HepG2 (cell line): ENCODE results near the gene SDK2. TPM values are rescaled to one million over a fixed set of nuclear protein-coding genes. Genes with fewer than 3 reads are reported as not detected.

Experiments used
- ATAC-seq: fragments of 200-7000 bp; cut with Tn5 transposase; 3 replicates; pipeline ENCODE4 v1.9.1; 2020; ENCODE audit warnings: mild to moderate bottlenecking, moderate library complexity
- BruUV-seq: library from RNA; stranded (reverse); fragments of 400-500 nt; replicated peaks from 2 replicates; lab custom pipeline; 2021; lab: Mats Ljungman, UMichigan
- CTCF ChIA-PET: fragments of 300-600 bp; formaldehyde crosslinking; extraction: SDS; loops from one replicate; lab custom pipeline; 2021; ENCODE audit warnings: low total read pairs, inconsistent platforms, low intra/inter-chr PET ratio; lab: Yijun Ruan, JAX
- POLR2A ChIA-PET: fragments of 350-600 bp; sonication (Branson Sonifier 250); formaldehyde crosslinking; loops from one replicate; lab custom pipeline; 2020; ENCODE audit warnings: antibody characterized with exemption, inconsistent platforms; lab: Yijun Ruan, JAX
- DNase-seq: peaks from one replicate; pipeline ENCODE4 v3.0.0-alpha.2; 2015; ENCODE audit warnings: low spot score
- FAIRE-seq: peaks from 3 replicates; lab custom pipeline; 2011; peaks lifted over from hg19 to GRCh38; lab: Jason Lieb, UNC
- H2AFZ ChIP-seq: one replicate; pipeline ENCODE4 v1.6.1; 2011; ENCODE audit warnings: low read length, inconsistent platforms
- H3K27ac ChIP-seq: fragments of 300-600 bp; 3 replicates; pipeline ENCODE4 v1.8.0; 2011; ENCODE audit warnings: mixed run types, mild to moderate bottlenecking, mixed read lengths, low read length, inconsistent platforms; ENCODE audit not compliant: insufficient read depth; ENCODE audit errors: extremely low read length
- H3K27me3 ChIP-seq, 2 experiments: fragments of 200-600 bp in 1 of 2; 2 replicates in 1 of 2; 3 replicates in 1 of 2; pipeline versions ENCODE4 v1.6.0 to v1.8.0; 2011; ENCODE audit warnings: low read length in 2 of 2, mild to moderate bottlenecking in 2 of 2, moderate library complexity in 2 of 2, inconsistent platforms in 1 of 2; ENCODE audit not compliant: insufficient read depth in 2 of 2, control insufficient read depth in 1 of 2
- H3K36me3 ChIP-seq, 2 experiments: fragments of 200-600 bp in 1 of 2; replicated peaks in 1 of 2; 2 replicates in 1 of 2; 3 replicates in 1 of 2; pipeline versions ENCODE4 v1.5.1 to v1.8.0; 2011; ENCODE audit warnings: low read length in 2 of 2, inconsistent platforms in 1 of 2; ENCODE audit not compliant: insufficient read depth in 2 of 2, control insufficient read depth in 1 of 2
- H3K4me1 ChIP-seq: 2 replicates; pipeline ENCODE4 v1.5.1; 2012; ENCODE audit warnings: low read length, inconsistent platforms; ENCODE audit not compliant: insufficient read depth
- H3K4me2 ChIP-seq: 2 replicates; pipeline ENCODE4 v1.6.0; 2011; ENCODE audit warnings: low read depth, low read length, inconsistent platforms
- H3K4me3 ChIP-seq, 3 experiments: fragments of 200-600 bp in 1 of 3; sonication (generic), shearing (Covaris generic) in 1 of 3; replicated peaks in 1 of 3; 2 replicates each; pipeline ENCODE4 v1.5.1; 2011 to 2016; ENCODE audit warnings: low read length in 3 of 3, inconsistent platforms in 2 of 3, low read depth in 2 of 3, mild to moderate bottlenecking in 2 of 3, control low read depth in 1 of 3, mixed read lengths in 1 of 3; ENCODE audit not compliant: insufficient read depth in 1 of 3
- H3K79me2 ChIP-seq: one replicate; pipeline ENCODE4 v1.6.1; 2011; ENCODE audit warnings: low read length, inconsistent platforms; ENCODE audit not compliant: insufficient read depth
- H3K9ac ChIP-seq: 2 replicates; pipeline ENCODE4 v1.6.0; 2011; ENCODE audit warnings: mild to moderate bottlenecking, low read depth, low read length, inconsistent platforms; ENCODE audit not compliant: insufficient read depth
- H3K9me3 ChIP-seq: 2 replicates; pipeline ENCODE4 v1.5.1; 2012; ENCODE audit warnings: mild to moderate bottlenecking, low read length
- H4K20me1 ChIP-seq: 2 replicates; pipeline ENCODE4 v1.6.0; 2011; ENCODE audit warnings: inconsistent platforms, mild to moderate bottlenecking, low read length, moderate library complexity; ENCODE audit not compliant: insufficient read depth
- EHMT2 ChIP-seq: fragments of 200-600 bp; sonication (generic); IDR thresholded peaks from 2 replicates; pipeline ENCODE4 v1.7.0; 2017; ENCODE audit warnings: antibody characterized with exemption, low read depth, low read length, borderline replicate concordance
- NAIF1 ChIP-seq: sonication (generic); formaldehyde crosslinking; IDR thresholded peaks from 2 replicates; pipeline ENCODE4 v1.5.0; 2020; ENCODE audit warnings: mild to moderate bottlenecking, missing genetic modification reagents, borderline replicate concordance
- PRMT3 ChIP-seq: sonication (generic); formaldehyde crosslinking; IDR thresholded peaks from 2 replicates; pipeline ENCODE4 v1.8.1; 2022; ENCODE audit warnings: low read depth, mild to moderate bottlenecking, moderate library complexity, missing genetic modification reagents, borderline replicate concordance
- SMARCC2 ChIP-seq: fragments of 450-650 bp; IDR thresholded peaks from 2 replicates; pipeline ENCODE4 v1.6.1; 2017; ENCODE audit warnings: antibody characterized with exemption, mild to moderate bottlenecking
- ZFP36 ChIP-seq: fragments of 150-350 bp; IDR thresholded peaks from 2 replicates; pipeline ENCODE4 v1.6.1; 2018; ENCODE audit warnings: borderline replicate concordance, low read length, low read depth; ENCODE audit not compliant: partially characterized antibody
- ZNF256 ChIP-seq: sonication (generic); formaldehyde crosslinking; conservative IDR thresholded peaks from 2 replicates; pipeline ENCODE4 v1.4.0; 2020; ENCODE audit warnings: missing genetic modification reagents
- ZNF746 ChIP-seq: sonication (generic); formaldehyde crosslinking; IDR thresholded peaks from 2 replicates; pipeline ENCODE4 v1.8.0; 2022; ENCODE audit warnings: mild to moderate bottlenecking, missing genetic modification reagents
- ZNF768 ChIP-seq: sonication (generic); formaldehyde crosslinking; IDR thresholded peaks from 2 replicates; pipeline ENCODE4 v1.4.0; 2020; ENCODE audit warnings: missing genetic modification reagents
- WGBS: methylation state at CpG from one replicate; pipeline ENCODE4 v1.1.6; 2017; ENCODE audit warnings: low lambda C conversion rate; 5-methylcytosine and 5-hydroxymethylcytosine counted together
- in situ Hi-C: cut with HindIII; loops from 2 replicates; pipeline ENCODE4 v1.10.0; 2017; ENCODE audit warnings: low pct_unique_long_range_greater_than_20kb; ENCODE audit not compliant: extremely low pct_ligation_motif_present
- intact Hi-C: fragments of 100-400 bp; cut with micrococcal nuclease; formaldehyde crosslinking; loops from one replicate; pipeline ENCODE4 v1.10.0; 2022; ENCODE audit not compliant: unreplicated experiment
- polyA plus RNA-seq, 8 experiments: library from polyadenylated mRNA; depleted of rRNA in 3 of 8; stranded (reverse) in 7 of 8; unstranded in 1 of 8; fragments of >200 nt; fragmentation: Illumina TruSeq in 4 of 8; extraction: Trizol in 4 of 8; gene quantifications; 2 replicates each; pipeline versions ENCODE4 v1.2.1 to v1.2.3, GENCODE V29; 2011 to 2016; ENCODE audit warnings: low read depth in 4 of 8, missing spikeins in 1 of 8, mixed read lengths in 1 of 8; ENCODE audit not compliant: insufficient read depth in 1 of 8
- total RNA-seq, 5 experiments: library from RNA; depleted of rRNA; stranded (reverse); fragments of >200 nt; fragmentation: Illumina TruSeq; extraction: Trizol; gene quantifications; 2 replicates each; pipeline ENCODE4 v1.2.3, GENCODE V29; 2016; ENCODE audit warnings: low read depth in 1 of 5
- TF ChIP-seq, protein P1 (sequence below): sonication (generic); formaldehyde crosslinking; IDR thresholded peaks from 2 replicates; pipeline ENCODE4 v1.8.1; 2022; ENCODE audit warnings: mild to moderate bottlenecking, missing genetic modification reagents
- TF ChIP-seq, protein P2 (sequence below): sonication (generic); formaldehyde crosslinking; IDR thresholded peaks from 2 replicates; pipeline ENCODE4 v1.5.0; 2020; ENCODE audit warnings: mild to moderate bottlenecking, missing genetic modification reagents, borderline replicate concordance

The SDK2 gene
- total and polyA plus RNA-seq, 2 of the 13 experiments (the other 11 are each of a cell fraction or from before 2014, with no cell fraction given): not detected

DNA sequence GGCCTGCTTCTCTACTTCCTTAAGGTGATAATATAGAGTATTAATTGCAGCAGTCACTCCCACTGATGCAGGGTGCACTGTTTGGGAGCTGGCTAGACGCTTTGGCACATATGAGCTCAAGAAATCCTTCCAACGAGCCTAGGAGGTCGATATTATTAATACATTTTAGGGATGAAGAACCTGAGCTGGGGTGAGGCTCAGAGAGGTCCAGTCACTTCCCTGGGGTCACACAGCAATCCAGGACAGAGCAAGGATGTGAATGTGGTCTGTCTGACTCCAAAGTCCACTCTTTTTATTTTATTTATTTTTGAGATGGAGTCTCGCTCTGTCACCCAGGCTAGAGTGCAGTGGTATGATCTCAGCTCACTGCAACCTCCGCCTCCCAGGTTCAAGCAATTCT is 176.0 kb downstream of the SDK2 start:
- H3K79me2 ChIP-seq: no peaks in the 10 kb centered on the region
- no peak for ATAC-seq

DNA sequence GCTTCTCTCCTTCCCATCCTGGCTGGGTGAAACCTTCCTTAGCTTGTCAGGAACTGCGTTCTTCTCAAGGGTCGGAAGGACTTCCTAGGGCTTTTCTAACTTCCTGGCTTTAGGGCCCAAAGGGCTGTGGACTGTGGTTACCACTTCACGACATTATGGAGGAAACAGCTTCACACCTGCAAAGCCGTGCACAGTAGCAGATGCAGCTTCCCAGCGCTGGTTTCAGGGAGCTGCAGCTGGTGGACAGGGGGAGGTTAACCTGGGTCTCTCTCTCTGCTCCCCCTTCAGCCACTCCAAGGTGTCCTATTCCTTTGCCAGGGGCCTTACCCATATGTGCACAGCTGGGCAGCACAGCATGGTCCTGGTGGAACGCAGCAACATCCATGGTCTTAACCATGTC is 176.6 kb downstream of the SDK2 start:
- CTCF ChIA-PET: no interaction called here
- no peak for ATAC-seq

More for the DNA sequence above, 176.0 kb downstream of the SDK2 start:
- H2AFZ ChIP-seq: no peak overlapping the region
- H3K36me3 ChIP-seq: no peaks in the 10 kb centered on the region
- no peaks in the 10 kb centered on the region for H3K9me3 ChIP-seq
- H3K4me3 ChIP-seq: no peak overlapping the region
- no peak for FAIRE-seq
- H3K27me3 ChIP-seq: peaks cover 0 to 54% of the 10 kb centered on the region in 2 experiments; a peak in 4 of 5 replicates
- BruUV-seq: no TSS peak
- intact Hi-C loops: no loop called here
- no peak overlapping the region for H3K27ac ChIP-seq
- DNase-seq: no peak
- H3K4me1 ChIP-seq: no peaks in the 10 kb centered on the region
- 8% methylated on average over 5 of the region's 5 CpGs for WGBS
- H4K20me1 ChIP-seq: no peaks in the 10 kb centered on the region
- in situ Hi-C loops: no loop called here
- no peak overlapping the region for H3K9ac ChIP-seq
- H3K4me2 ChIP-seq: no peak overlapping the region
- TF ChIP-seq ZNF746 (CRISPR knock-in tag) (no peak), ZNF768 (CRISPR knock-in tag) (peak; percentile 44; the same call in 1 of the 2 replicates)
- ChIA-PET POLR2A (no interaction called here), CTCF (no interaction called here)

More for the DNA sequence above, 176.6 kb downstream of the SDK2 start:
- Histone ChIP-seq H3K27ac (no peak overlapping the region), H3K9me3 (no peaks in the 10 kb centered on the region), H3K4me1 (no peaks in the 10 kb centered on the region), H4K20me1 (no peaks in the 10 kb centered on the region), H3K4me2 (no peak overlapping the region), H2AFZ (no peak overlapping the region), H3K4me3 (no peak overlapping the region), H3K27me3 (peaks cover 0 to 50% of the 10 kb centered on the region in 2 experiments; a peak in 4 of 5 replicates), H3K36me3 (no peaks in the 10 kb centered on the region), H3K9ac (no peak overlapping the region), H3K79me2 (no peaks in the 10 kb centered on the region)
- POLR2A ChIA-PET: no interaction called here
- intact Hi-C loops: no loop called here
- WGBS: 36% methylated on average over 6 of the region's 6 CpGs
- no peak for DNase-seq
- in situ Hi-C loops: no loop called here
- BruUV-seq: no TSS peak
- TF ChIP-seq ZFP36: no peak
- no peak for TF ChIP-seq SMARCC2
- TF ChIP-seq PRMT3: no peak
- TF ChIP-seq ZNF256: no peak
- TF ChIP-seq EHMT2: no peak
- TF ChIP-seq, protein P1, sequence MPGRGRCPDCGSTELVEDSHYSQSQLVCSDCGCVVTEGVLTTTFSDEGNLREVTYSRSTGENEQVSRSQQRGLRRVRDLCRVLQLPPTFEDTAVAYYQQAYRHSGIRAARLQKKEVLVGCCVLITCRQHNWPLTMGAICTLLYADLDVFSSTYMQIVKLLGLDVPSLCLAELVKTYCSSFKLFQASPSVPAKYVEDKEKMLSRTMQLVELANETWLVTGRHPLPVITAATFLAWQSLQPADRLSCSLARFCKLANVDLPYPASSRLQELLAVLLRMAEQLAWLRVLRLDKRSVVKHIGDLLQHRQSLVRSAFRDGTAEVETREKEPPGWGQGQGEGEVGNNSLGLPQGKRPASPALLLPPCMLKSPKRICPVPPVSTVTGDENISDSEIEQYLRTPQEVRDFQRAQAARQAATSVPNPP: no peak
- TF ChIP-seq NAIF1 (CRISPR knock-in tag): no peak
- TF ChIP-seq, protein P2, sequence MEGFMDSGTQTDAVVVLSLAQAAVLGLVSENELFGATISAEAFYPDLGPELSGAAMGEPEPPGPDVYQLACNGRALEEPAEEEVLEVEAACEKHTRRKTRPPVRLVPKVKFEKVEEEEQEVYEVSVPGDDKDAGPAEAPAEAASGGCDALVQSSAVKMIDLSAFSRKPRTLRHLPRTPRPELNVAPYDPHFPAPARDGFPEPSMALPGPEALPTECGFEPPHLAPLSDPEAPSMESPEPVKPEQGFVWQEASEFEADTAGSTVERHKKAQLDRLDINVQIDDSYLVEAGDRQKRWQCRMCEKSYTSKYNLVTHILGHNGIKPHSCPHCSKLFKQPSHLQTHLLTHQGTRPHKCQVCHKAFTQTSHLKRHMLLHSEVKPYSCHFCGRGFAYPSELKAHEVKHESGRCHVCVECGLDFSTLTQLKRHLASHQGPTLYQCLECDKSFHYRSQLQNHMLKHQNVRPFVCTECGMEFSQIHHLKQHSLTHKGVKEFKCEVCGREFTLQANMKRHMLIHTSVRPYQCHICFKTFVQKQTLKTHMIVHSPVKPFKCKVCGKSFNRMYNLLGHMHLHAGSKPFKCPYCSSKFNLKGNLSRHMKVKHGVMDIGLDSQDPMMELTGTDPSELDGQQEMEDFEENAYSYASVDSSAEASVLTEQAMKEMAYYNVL: no peak
- FAIRE-seq: no peak
